Stimulated activated CD4-positive, alpha-beta T cell treated with anti-CD3 and anti-CD28 coated beads, Interleukin-1b, Interleukin-23, amount 100 ng/mL, for 48 hours (primary cell): ENCODE results near the gene CDHR3.
"Not testable (repeated sequence)": the region's sequence is repeated elsewhere in the genome, so short reads cannot be mapped to it uniquely, and the experiment has no call there.

ENCODE experiments used
- DNase-seq: peaks from one replicate; pipeline ENCODE4 v3.0.0-alpha.2; 2020

The CDHR3 gene

DNA sequence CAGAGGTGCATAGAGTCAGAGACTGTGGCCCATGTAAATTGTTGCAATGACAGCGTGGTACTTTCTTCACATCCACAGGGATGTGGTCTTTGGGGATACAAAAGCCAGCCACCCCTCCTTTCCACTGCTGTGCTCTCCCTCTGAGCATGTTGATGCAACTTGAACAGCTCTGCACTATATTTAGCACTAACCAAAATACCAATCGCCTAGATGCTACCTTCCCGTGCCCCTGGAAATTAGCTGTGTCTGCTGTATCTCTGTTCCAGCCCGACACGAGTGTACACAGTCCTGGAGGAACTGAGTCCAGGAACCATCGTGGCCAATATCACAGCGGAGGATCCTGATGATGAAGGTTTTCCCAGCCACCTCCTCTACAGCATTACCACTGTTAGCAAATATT, 38.1 kb downstream of the CDHR3 start:
- DNase-seq, result no peak

DNA sequence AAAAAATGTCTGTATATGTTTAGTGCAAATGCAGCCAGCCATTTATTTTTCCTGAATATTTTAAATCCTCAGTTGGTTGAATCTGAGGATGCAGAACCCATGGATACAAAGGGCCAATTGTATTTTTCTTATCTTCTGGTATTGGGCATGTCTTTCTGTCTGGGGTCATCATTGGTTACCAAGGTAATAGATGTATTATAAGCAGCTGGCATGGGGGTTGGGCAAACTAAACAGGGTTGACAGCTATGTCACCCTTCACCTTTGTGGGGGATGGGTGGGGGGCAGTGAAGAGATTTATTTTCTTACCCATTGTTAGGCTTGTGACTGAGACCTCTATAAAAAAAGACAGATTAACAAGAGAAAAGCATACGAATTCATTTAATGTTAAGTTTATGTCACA, 38.8 kb downstream of the CDHR3 start:
- DNase-seq, result no peak

DNA sequence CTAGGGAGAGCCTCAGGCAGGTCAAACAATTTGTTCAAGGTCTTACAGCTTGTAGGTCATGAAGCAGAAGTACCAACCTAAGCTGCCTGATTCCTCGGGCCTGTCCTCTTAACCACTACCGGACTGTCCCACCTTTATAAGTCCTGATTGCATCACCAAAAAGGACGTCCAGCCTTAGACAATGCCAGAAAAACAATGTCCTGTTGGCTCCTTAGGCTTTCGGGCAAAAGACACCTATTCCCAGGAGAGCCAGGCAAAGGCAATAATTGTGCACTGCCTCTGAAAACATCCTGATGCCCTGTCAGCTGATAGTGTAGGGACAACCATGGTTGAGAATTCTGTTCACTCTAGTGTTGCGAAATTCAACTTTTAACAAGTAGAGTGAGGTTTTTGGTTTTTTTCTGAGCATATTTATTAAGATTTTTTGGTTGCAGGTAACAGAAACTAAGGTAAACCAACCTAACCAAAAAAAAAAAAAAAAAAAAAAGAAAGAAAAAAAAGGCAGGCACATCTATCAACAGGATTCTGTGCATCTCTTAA, 40.5 kb downstream of the CDHR3 start:
- DNase-seq, result no peak

DNA sequence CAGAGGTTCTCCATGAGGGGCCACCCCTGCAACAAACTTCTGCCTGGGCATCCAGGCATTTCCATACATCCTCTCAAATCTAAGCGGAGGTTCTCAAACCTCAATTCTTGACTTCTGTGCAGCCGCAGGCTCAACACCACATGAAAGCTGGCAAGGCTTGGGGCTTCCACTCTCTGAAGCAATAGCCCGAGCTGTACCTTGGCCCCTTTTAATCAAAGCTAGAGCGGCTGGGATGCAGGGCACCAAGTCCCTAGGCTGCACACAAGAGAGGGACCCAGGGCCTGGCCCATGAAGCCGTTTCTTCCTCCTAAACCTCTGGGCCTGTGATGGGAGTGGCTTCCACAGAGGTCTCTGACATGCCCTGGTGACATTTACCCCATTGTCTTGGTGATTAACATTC, 43.8 kb downstream of the CDHR3 start:
- no peak for DNase-seq

DNA sequence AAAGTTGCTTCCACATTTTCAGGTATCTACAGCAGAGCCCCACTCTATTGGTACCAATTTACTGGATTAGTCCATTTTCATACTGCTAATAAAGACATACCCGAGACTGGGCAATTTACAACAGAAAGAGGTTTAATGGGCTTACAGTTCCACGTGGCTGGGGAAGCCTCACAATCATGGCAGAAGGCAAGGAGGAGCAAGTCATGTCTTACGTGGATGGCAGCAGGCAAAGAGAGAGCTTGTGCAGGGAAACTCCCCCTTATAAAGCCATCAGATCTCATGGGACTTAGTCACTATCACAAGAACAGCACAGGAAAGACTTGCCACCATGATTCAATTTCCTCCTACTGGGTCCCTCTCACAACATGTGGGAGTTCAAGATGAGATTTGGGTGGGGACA, 44.7 kb downstream of the CDHR3 start:
- DNase-seq, result not testable (repeated sequence)

DNA sequence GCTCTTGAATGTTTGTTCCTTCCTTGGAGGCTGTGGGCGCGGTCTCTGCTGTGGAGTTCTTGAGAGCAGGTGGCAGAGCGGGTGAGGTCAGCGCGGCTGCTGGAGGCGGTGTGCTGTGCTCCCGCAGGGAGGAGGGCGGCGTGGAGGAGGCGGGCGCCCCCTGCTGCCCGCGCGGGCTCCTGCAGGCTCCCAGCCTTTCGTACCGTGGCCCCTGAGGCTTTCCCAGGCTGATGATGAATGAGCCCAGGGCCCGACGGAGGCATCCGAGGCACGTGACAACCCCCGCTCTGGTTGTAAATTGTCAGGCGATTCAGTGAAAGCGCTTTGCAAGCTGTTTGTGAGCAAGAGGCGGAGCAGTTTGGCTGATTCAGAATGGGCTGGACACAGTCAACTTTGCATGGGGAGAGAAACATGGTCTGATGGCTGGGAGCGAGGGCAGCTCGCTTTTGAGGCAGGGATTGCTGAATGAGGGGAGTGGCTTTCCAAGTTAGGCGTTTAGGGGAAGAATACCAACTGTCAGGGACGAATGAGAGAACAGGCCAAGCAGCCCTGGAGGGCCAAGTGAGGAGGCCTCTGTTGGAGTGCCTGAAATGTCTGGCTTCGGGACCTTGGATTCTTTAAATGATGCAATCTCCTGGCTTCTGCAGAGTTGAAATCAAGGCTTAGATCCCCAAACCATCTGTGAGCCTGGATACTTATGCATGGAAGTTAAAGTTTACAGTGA, 46.6 kb downstream of the CDHR3 start:
- peak; percentile 87 for DNase-seq

DNA sequence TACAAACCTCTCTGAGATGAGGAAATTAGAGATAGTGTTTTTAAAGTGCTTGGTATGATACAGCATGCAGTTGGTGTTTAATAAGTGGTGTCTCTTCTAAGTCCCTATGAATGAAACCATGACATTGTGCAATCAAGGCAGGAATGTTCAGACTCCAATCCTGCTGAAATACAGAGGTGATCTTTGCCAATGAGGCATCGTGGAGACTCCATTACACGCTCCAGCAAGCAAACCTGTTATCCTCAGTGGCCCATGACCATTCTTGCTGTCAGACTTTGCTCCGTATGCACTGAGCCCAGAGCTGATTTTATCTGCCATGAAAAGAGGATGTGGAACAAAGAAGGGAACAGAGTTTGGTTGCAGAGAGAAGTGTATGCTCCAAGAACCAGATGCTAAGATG, 47.3 kb downstream of the CDHR3 start:
- DNase-seq, result no peak

DNA sequence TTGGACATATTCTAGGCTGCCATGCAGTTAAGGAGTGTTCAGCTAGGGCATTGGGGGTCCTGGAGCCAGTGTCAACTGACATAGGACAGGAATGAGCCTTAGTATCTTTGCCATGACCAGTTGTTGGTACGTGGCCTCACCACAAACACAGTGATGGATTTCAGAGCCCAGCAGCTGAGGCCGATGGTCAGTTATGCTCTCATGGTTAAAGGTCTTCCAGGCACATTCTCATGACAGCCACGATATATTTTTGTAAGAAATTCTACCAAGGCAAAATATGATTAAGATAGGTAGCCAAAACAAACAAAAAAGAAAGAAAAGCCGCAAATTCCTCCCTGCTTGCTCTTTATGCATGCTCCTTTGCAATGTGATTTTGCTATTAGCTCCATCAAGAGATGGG, 47.8 kb downstream of the CDHR3 start:
- no peak for DNase-seq

DNA sequence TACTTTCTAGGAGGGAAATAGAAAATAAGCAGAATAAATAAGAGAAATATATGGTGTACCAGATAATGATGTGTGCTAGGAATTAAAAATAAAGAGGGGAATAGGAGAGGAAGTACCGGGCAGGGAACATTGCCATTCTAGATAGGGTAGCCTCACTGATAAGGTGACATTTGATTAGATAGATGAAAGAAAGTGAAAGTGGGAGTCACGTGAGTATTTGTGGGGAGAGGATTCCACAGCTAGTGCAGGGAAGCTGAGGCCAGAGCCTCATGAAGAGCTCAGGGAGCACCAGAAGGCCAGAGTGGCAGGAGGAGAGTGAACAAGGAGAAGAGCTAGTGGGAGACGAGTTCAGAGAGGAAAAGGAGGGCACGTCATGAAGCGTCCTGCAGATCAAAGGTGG, 49.1 kb downstream of the CDHR3 start:
- no peak for DNase-seq

DNA sequence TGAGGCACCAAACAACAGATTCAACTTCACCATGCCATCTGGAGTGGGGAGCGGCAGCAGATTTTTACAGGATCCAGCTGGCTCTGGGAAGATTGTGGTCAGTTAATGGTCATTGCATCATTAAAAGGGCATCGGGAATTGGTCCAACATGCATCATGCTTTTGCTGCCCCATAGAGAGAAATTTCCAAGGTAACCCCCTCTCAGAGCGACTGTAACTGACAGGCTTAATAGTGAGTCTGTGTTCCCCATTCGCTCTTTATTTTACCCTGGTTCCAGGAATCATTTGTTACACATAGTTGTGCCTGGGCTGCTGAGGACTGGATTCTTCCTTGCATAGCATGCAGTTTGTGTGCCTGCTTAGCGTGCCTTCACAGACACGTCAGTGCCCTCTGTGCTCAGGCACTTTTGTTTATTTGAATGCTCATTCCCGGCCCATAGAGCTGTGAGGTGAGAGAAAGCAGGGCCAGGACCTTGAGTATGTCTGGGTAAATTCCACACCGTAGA, 49.9 kb downstream of the CDHR3 start:
- no peak for DNase-seq

DNA sequence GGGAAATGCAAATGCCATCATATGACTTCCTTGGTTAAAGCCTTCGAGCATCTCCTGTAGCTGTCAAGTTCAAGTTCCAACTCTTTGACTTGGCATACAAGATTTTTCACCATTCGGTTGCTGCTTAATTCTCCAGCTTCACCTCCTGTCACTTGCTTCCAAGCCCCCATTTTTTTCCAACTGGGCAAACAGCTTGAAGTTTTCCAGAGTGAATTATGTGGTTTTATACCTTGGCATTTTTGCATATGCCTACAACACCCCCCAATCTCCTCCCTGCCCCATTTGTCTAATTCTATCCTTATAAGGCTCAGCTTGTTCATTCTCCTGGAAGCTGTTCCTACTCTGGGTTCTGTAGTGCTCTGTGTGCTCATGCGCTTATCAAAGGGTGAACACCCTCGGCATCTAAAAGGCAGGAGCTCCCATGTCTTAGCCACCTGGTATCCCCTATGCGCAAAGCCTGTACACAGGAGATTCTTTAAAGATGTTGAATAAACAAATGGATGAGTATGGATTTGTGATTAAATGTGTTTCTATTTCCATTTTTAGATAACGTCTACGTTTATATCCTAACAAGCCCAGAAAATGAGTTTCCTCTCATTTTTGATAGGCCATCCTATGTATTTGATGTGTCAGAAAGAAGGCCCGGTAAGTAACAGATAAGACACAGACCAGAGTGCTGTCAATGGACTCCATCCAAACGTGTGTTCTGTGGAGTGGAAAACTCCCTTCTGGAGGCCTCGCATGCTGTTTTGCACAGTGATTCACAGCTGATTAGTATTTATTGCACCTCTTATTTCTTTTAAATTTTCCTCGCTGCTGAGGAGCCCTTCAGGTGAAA, 52.5 kb downstream of the CDHR3 start:
- DNase-seq, result no peak

DNA sequence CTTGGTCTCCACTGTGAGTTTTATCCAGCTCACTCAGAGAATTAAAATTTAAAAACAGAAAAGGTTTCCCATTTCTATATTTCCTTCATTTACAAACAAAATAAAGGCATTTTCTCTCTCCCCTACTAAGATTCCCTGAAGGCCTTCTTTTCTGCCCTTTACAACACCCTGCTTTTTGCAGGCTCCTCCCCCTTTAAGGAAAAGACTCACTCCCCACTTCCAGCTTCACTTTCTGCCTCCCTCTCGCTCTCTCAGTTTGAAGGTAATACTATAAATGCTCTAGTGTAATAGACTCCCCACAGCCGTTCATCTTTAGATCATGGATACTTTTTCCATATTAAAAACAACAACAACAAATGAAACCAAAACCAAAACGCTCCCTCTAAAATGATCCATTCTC, 53.3 kb downstream of the CDHR3 start:
- no peak for DNase-seq

DNA sequence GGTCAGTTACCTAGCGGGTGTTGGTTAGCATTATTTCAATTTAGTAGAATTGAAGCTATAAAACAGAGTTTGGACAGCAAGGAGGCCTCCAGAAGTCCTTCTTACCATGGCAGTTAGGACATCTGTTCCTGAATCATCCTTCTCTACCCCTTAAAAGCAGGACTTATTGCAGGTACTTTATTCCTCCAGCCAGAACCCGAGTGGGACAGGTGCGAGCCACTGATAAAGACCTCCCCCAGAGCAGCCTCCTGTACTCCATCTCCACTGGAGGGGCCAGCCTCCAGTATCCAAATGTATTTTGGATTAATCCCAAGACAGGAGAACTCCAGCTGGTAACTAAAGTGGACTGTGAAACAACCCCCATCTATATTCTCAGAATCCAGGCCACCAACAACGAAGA, 54.6 kb downstream of the CDHR3 start:
- no peak for DNase-seq

DNA sequence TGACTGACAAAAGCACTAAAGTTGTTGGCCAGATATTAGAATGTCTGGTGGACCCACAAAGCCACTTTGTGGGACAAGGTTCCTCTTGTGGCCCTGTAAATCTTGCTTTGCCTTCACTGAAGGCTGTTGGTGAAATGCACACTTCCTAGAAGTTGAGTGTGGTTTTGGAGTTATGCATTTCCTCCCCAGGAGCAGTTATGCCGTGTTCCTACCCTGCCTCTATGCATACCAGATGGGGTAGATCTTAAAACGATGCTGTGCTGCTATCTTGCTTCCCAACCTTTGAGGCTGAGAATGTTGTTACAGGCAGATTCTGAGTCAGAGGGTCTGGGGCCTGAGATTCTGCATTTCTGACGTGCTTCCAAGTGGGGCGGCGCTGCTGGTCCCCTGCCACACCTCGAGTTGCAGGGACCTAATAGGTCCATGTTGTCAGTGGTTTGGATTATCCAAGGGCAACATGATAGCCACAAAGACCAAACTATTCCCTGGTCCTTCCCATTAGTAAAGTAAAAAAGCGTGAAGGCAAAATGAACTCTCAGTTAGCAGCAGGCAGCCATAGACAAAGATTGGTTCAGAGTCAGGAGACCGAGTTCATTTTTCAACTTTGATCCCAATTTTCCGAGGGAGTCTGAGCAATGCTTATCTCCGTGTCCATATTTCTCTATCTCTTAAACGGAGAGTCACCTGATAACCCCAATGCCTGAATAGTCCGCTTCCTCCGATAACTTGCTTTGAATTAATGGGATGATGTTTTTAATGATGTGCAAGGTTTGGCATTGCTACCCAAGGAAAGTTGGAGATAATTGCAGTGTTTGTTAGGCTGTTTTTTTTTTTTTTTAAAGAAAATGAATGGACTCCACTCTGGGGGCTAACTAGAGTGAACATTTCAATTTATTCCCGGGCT, 55.8 kb downstream of the CDHR3 start:
- DNase-seq, result no peak

DNA sequence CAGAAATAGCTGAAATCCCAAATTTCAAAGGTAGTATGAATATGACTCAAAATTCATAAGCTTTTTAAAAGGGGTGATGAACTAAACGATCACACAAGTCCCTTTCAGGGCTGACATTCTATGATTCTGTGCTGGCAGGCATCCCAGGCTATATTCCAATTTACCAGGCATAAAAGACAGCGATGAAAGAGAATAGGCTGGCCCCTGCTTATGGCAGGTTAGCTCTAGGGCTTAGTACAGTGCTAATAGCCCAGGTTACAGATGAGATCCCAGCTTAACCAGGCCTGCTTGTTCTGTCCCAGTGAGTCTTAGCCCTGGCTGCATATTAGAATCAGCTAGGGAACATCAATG, 56.4 kb downstream of the CDHR3 start:
- DNase-seq, result no peak

DNA sequence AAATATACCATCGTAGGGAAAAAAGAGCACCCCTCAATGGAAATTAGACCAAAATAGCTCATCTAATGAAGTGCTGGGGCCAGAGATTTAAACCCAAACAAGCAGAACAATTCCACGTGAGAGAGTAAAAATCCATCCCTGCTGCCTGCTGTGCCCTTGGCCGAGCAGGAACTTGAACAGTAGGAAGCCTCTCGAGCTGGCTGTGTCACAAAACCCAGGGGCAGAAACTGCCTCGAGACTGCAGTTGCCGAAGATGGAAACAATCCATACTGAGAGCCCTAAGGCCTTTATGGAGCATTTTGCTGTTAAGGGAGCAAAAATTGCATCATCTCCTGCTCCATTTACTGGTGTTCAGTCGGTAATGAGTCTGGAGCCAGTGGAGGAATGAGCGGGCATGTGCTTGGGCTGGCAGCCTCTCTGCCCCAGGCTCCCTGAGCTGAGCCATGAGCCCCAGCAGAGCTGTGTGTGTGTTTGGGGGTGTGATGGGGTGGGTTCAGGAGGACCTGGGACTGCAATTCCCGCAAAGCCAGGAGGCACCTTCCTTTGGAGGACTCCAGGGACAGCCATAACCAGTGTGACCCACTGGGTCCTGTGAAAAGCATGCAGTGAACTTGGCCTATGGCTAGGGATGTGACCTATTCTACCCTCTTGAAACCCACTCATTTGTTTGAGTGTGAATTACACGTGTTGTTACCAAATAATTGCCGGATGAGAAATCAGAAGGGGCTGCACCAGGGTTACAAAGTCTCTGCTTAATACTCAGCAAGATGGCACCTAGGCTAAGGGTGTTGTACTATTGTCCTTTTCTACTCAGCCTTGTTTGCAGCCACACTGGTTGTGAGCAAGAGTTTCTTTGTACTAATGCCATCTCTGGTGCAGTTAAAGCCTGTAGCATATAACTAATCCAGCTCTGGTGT, 58.3 kb downstream of the CDHR3 start:
- DNase-seq, result no peak

DNA sequence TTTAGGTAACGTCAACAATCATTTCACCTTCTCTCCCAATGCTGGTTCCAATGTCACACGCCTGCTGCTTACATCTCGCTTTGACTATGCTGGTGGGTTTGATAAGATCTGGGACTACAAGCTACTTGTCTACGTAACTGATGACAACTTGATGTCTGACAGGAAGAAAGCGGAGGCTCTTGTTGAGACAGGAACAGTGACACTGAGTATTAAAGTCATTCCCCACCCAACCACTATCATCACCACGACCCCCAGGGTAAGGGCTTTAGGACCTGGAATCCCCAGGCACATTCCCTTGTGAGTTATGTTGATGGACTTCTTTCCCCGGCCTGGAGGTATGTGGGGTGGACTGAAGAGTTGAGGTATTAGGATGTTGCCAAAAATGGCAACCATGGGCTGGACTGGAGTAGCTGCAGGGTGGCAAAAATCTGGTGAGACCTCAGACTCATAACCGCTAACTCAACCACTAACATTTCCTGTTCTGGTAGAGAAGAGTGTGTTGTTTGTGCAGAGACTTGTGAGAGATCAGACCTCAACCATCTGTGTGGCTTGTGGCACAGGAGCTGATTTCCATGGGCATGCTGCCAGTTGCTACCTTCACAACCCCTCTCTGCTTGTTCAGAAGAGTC, 59.2 kb downstream of the CDHR3 start:
- DNase-seq, result peak; percentile 67

DNA sequence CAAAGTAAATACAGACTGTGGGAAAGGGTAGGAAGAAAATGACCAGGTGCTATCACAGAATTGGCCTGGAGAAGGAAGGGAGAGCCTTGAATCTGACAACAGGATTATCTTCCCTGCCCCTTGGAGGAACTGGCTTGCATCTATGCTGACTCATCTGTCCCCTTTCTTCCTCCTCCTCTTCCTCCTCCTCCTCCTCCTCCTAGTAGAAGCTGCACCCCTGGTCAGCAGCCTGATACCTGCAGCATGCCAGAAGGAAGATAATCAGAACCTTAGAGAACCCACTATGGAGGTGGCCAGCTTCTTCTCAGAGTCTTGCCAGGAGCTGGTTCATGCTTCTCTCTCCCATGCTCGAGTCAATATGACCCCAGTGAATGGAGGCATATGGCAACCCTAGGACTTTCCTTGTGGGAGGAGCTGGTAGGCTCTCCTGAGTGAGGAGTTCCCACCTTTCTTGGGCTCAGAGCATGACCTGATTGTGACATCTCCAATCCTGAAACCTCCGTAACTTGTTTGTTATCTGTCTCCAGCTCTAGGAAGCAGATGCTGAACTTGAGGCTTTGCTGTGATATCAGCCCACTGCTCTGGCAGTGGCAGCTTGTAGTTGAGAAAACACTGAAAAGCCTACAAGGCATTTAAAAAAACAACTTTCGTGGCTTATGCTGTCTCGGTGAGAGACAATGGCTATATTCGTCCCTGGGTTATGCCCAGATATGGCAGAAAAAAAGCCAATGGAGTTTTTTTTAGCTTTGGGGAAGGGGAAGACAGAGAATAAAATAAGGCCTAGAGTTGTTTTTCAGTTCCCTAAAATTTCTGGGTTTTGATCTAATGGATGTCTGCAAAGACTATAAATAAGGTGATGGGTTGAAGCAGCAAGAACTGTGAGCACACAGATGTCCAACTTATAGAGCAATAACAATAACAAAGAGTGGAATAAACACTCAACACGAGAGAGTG, 60.6 kb downstream of the CDHR3 start:
- DNase-seq, result no peak

DNA sequence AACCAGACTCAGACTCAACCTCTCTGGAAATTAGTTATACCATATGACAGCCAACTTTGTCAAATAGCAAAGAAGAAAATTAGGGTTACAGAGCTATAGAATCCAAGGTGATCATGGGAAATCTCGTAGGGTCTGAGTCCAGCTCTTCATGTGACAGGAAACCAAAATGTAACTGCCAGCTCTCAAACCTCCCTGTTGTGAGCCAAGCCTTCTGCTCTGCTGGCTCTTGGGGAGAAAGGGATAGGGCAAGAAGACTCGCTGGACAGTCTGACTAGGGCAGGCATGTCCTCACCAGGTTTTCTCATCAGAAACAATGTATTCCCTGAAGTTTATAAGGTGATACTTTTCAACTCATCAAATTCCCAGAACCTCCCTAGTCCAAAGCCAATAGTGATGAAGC, 63.0 kb downstream of the CDHR3 start:
- no peak for DNase-seq

DNA sequence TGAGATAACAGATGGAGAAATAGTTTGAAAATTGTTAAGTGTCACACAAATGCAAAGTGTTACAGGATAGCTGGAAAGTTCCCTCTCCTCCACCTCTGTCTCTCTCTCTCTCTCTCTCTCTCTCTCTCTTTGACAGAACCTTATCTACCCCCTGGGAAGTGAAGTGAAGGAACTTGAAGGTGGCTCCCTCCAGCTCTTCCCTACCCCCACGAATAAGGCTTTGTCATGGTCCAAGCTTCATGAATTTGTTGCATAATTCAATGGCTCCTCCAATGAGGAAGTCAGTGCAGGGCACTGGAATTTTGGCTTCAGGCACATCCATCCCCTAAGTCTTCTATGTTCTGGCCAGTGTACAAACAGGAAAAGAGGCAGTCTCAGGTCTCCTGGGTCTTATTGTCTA, 66.4 kb downstream of the CDHR3 start:
- DNase-seq, result no peak
